ENCODE data around the gene TNS3. TPM values are rescaled to one million over a fixed set of nuclear protein-coding genes. Genes with fewer than 3 reads are reported as not detected.

Gene TNS3
- total and polyA plus RNA-seq, 2 of the 13 experiments (the other 11 are each of a cell fraction or from before 2014, with no cell fraction given), result 52.9 to 55.7 TPM

DNA sequence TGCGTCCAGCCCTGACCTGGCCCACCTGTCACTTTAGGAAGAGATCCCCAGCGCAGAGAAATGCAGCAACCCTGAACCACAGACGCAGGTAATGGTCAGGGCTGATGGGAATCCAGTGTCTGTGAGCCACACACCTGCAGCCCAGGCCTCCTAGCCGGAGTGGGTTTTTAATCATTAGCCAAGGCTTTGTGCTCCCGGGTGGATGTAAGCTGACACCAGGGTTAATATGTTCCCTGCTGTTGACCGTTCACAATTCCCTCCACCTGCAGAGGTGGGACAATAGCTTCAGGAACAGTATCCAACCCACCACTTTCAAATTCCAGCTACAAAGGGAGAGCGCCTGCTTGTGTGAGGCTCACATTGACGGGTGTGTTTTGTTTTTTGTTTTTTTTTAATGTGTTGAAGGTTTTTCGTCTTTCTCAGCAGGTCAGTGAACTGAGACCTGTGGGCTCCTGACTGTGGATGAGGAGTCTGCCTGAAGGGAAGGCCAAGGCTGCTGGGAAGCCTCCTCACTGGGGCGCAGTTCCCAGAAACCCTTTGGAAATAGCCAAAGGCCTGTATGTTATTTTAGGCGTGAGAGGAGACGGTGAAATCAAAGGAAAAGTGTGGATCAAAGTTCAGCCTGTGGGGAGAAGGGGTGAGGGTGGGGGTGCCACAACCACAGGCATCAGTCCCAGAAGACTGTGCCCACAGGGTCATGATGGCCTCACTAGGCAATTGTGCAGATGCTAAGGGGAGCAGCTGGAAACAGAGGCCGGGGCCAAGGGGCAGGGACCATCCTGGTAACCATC, 111.1 kb downstream of the TNS3 start (continued):
- TF ChIP-seq ZSCAN31 (CRISPR knock-in tag; IDR thresholded peaks at IDR 0.05; ENCODE audit: low read depth) (peak; percentile 26; the same call in 1 of the 2 replicates), GATA4 (IDR thresholded peaks at IDR 0.05; ENCODE audit: borderline replicate concordance, low read depth) (peak; percentile 5; the same call in 1 of the 2 replicates), ZNF224 (CRISPR knock-in tag; IDR thresholded peaks at IDR 0.05) (no peak), HOXA5 (CRISPR knock-in tag; IDR thresholded peaks at IDR 0.05) (no peak), SOX5 (CRISPR knock-in tag; IDR thresholded peaks at IDR 0.05; ENCODE audit: borderline replicate concordance) (peak; percentile 92), GABPA (IDR thresholded peaks at IDR 0.05; ENCODE audit: low read depth, low read length) (no peak), GABPA (CRISPR knock-in tag; IDR thresholded peaks at IDR 0.05; ENCODE audit: low read depth) (peak; percentile 16; the same call in 1 of the 2 replicates), DR1 (CRISPR knock-in tag; IDR thresholded peaks at IDR 0.05) (no peak), ZNF720 (CRISPR knock-in tag; IDR thresholded peaks at IDR 0.05) (no peak), RXRB (CRISPR knock-in tag; IDR thresholded peaks at IDR 0.05; ENCODE audit: borderline replicate concordance) (peak; percentile 71), KDM4B (CRISPR knock-in tag; IDR thresholded peaks at IDR 0.05) (no peak), ZMAT3 (CRISPR knock-in tag; conservative IDR thresholded peaks at IDR 0.05) (no peak; the same call in 1 of the 2 replicates), NR2F1 (CRISPR knock-in tag; IDR thresholded peaks at IDR 0.05) (peak in 1 of 2 experiments; percentile 19; a peak in 1 of 4 replicates), ZSCAN25 (CRISPR knock-in tag; IDR thresholded peaks at IDR 0.05) (peak; percentile 62; the same call in 1 of the 2 replicates), ZNF253 (CRISPR knock-in tag; IDR thresholded peaks at IDR 0.05; ENCODE audit: borderline replicate concordance) (no peak), TEAD3 (CRISPR knock-in tag; optimal IDR thresholded peaks at IDR 0.05; ENCODE audit: borderline replicate concordance) (peak; percentile 82), ZSCAN20 (CRISPR knock-in tag; IDR thresholded peaks at IDR 0.05; ENCODE audit: borderline replicate concordance) (no peak), ZNF34 (CRISPR knock-in tag; IDR thresholded peaks at IDR 0.05; ENCODE audit: borderline replicate concordance) (no peak; the same call in 1 of the 2 replicates), ZMAT5 (CRISPR knock-in tag; IDR thresholded peaks at IDR 0.05; ENCODE audit: borderline replicate concordance, low read depth) (no peak), GATAD1 (CRISPR knock-in tag; IDR thresholded peaks at IDR 0.05) (0 out of 2 replicates have a peak, but pooled peaks have one; percentile 21), FOXK2 (IDR thresholded peaks at IDR 0.05) (no peak), ZNF12 (CRISPR knock-in tag; IDR thresholded peaks at IDR 0.05) (peak; percentile 59; the same call in 1 of the 2 replicates), MTA1 (CRISPR knock-in tag; IDR thresholded peaks at IDR 0.05; ENCODE audit: borderline replicate concordance) (peak; percentile 77), ZMYM4 (CRISPR knock-in tag; IDR thresholded peaks at IDR 0.05) (peak; percentile 53), LCORL (IDR thresholded peaks at IDR 0.05) (peak; percentile 68; the same call in 1 of the 2 replicates), LCORL (CRISPR knock-in tag; IDR thresholded peaks at IDR 0.05) (peak; percentile 82)
- TF ChIP-seq, protein P1, sequence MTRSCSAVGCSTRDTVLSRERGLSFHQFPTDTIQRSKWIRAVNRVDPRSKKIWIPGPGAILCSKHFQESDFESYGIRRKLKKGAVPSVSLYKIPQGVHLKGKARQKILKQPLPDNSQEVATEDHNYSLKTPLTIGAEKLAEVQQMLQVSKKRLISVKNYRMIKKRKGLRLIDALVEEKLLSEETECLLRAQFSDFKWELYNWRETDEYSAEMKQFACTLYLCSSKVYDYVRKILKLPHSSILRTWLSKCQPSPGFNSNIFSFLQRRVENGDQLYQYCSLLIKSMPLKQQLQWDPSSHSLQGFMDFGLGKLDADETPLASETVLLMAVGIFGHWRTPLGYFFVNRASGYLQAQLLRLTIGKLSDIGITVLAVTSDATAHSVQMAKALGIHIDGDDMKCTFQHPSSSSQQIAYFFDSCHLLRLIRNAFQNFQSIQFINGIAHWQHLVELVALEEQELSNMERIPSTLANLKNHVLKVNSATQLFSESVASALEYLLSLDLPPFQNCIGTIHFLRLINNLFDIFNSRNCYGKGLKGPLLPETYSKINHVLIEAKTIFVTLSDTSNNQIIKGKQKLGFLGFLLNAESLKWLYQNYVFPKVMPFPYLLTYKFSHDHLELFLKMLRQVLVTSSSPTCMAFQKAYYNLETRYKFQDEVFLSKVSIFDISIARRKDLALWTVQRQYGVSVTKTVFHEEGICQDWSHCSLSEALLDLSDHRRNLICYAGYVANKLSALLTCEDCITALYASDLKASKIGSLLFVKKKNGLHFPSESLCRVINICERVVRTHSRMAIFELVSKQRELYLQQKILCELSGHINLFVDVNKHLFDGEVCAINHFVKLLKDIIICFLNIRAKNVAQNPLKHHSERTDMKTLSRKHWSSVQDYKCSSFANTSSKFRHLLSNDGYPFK (CRISPR knock-in tag; IDR thresholded peaks at IDR 0.05; ENCODE audit: borderline replicate concordance), result peak; percentile 61; the same call in 1 of the 2 replicates
- TF ChIP-seq, protein P2, sequence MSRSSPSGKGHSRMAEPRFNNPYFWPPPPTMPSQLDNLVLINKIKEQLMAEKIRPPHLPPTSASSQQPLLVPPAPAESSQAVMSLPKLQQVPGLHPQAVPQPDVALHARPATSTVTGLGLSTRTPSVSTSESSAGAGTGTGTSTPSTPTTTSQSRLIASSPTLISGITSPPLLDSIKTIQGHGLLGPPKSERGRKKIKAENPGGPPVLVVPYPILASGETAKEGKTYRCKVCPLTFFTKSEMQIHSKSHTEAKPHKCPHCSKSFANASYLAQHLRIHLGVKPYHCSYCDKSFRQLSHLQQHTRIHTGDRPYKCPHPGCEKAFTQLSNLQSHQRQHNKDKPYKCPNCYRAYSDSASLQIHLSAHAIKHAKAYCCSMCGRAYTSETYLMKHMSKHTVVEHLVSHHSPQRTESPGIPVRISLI (CRISPR knock-in tag; IDR thresholded peaks at IDR 0.05; ENCODE audit: borderline replicate concordance), result peak; percentile 69

Data from HepG2 (cell line).